HEK293 (cell line): ENCODE data around the gene ARHGAP4.

ENCODE experiments used
- MEIS1 ChIP-seq: sonication (generic); formaldehyde crosslinking; IDR thresholded peaks from 2 replicates; pipeline ENCODE4 v1.8.1; 2022; ENCODE audit warnings: missing genetic modification reagents, mild to moderate bottlenecking, borderline replicate concordance
- ZEB2 ChIP-seq: fragments of 450-650 bp; formaldehyde crosslinking; IDR thresholded peaks from 2 replicates; pipeline ENCODE4 v1.5.1; 2016; ENCODE audit warnings: missing biosample characterization, missing genetic modification characterization
- ZNF239 ChIP-seq: fragments of 450-650 bp; formaldehyde crosslinking; IDR thresholded peaks from 2 replicates; pipeline ENCODE4 v1.5.1; 2016; ENCODE audit warnings: missing biosample characterization, missing genetic modification characterization
- ZNF302 ChIP-seq: fragments of 450-650 bp; formaldehyde crosslinking; IDR thresholded peaks from 2 replicates; pipeline ENCODE4 v1.5.1; 2016; ENCODE audit warnings: missing biosample characterization, missing genetic modification characterization, low read depth
- ZNF311 ChIP-seq: fragments of 450-650 bp; formaldehyde crosslinking; IDR thresholded peaks from 2 replicates; pipeline ENCODE4 v1.5.1; 2017; ENCODE audit warnings: missing biosample characterization, missing genetic modification characterization, borderline replicate concordance
- ZNF335 ChIP-seq: fragments of 450-650 bp; formaldehyde crosslinking; conservative IDR thresholded peaks from 2 replicates; pipeline ENCODE4 v1.5.1; 2016; ENCODE audit warnings: missing biosample characterization, missing genetic modification characterization
- ZNF341 ChIP-seq: fragments of 450-650 bp; formaldehyde crosslinking; IDR thresholded peaks from 2 replicates; pipeline ENCODE4; 2016; ENCODE audit warnings: low read depth, missing biosample characterization, missing genetic modification characterization
- ZNF433 ChIP-seq: fragments of 450-650 bp; formaldehyde crosslinking; IDR thresholded peaks from 2 replicates; pipeline ENCODE4 v1.5.1; 2016; ENCODE audit warnings: missing biosample characterization, missing genetic modification characterization, low read depth
- TF ChIP-seq, protein P1 (sequence below): fragments of 450-650 bp; formaldehyde crosslinking; IDR thresholded peaks from 2 replicates; pipeline ENCODE4 v1.5.1; 2016; ENCODE audit warnings: missing biosample characterization, missing genetic modification characterization, low read depth
- TF ChIP-seq, protein P2 (sequence below): fragments of 450-650 bp; formaldehyde crosslinking; IDR thresholded peaks from 2 replicates; pipeline ENCODE4 v1.5.1; 2016; ENCODE audit warnings: missing biosample characterization, missing genetic modification characterization

DNA sequence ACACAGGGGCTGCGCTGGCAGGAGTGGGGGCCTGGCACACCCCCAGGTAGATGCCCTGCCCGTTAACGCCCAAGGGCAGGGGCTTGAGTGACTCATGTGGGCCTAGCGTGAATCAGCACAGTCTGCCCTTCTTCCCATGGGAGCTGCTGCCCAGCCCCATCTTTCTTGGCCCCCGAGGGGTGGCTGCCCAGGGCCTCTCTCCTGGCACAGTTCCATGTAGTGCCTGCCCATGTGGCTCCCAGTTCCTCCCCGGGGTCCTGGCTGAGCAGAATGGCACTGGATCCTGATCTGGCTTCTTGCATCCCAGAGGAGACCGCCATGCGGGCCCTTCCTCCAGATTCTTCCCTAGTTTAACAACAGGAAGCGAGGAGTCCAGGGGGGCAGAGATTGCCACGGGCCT lies 23.7 kb downstream of the ARHGAP4 start:
- TF ChIP-seq, protein P1, sequence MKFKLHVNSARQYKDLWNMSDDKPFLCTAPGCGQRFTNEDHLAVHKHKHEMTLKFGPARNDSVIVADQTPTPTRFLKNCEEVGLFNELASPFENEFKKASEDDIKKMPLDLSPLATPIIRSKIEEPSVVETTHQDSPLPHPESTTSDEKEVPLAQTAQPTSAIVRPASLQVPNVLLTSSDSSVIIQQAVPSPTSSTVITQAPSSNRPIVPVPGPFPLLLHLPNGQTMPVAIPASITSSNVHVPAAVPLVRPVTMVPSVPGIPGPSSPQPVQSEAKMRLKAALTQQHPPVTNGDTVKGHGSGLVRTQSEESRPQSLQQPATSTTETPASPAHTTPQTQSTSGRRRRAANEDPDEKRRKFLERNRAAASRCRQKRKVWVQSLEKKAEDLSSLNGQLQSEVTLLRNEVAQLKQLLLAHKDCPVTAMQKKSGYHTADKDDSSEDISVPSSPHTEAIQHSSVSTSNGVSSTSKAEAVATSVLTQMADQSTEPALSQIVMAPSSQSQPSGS (tag by site-specific recombination) = no peak
- TF ChIP-seq ZNF433 (tag by site-specific recombination) (no peak), ZNF302 (no peak), ZNF341 (no peak), ZNF335 (tag by site-specific recombination) (no peak), ZNF239 (tag by site-specific recombination) (no peak), ZNF311 (tag by site-specific recombination) (no peak), ZEB2 (no peak), MEIS1 (no peak)
- TF ChIP-seq, protein P2, sequence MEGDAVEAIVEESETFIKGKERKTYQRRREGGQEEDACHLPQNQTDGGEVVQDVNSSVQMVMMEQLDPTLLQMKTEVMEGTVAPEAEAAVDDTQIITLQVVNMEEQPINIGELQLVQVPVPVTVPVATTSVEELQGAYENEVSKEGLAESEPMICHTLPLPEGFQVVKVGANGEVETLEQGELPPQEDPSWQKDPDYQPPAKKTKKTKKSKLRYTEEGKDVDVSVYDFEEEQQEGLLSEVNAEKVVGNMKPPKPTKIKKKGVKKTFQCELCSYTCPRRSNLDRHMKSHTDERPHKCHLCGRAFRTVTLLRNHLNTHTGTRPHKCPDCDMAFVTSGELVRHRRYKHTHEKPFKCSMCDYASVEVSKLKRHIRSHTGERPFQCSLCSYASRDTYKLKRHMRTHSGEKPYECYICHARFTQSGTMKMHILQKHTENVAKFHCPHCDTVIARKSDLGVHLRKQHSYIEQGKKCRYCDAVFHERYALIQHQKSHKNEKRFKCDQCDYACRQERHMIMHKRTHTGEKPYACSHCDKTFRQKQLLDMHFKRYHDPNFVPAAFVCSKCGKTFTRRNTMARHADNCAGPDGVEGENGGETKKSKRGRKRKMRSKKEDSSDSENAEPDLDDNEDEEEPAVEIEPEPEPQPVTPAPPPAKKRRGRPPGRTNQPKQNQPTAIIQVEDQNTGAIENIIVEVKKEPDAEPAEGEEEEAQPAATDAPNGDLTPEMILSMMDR (tag by site-specific recombination) = no peak
